Measurements from ENCODE around the gene COPG1.
"Not testable (repeated sequence)": the region's sequence is repeated elsewhere in the genome, so short reads cannot be mapped to it uniquely, and the experiment has no call there.

Gene COPG1

DNA sequence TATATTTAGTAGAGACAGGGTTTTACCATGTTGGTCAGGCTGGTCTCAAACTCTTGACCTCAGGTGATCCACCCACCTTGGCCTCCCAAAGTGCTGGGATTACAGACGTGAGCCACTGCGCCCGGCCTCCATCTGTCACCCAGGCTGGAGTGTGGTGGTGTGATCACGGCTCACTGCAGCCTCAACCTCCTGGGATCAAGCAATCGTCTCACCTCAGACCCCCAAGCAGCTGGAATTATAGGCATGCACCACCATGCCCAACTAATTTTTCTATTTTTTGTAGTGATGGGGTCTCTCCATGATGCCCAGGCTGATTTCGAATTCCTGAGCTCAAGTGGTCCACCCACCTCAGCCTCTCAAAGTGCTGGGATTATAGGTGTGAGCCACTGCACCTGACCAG, 15.6 kb downstream of the COPG1 start:
- H3K27me3 ChIP-seq (ENCODE audit: control insufficient read depth in 1 of 2, insufficient read depth in 1 of 2, low read length in 2 of 2); H4K8ac ChIP-seq (ENCODE audit: low read length); H3K4ac ChIP-seq (ENCODE audit: low read depth in 1 of 2, low read length in 2 of 2); H3K18ac ChIP-seq (ENCODE audit: low read depth in 1 of 2, low read length in 2 of 2); DNase-seq; H3K9ac ChIP-seq (ENCODE audit: low read length); H3K27ac ChIP-seq (ENCODE audit: low read length, poor library complexity, severe bottlenecking); H3K4me2 ChIP-seq (ENCODE audit: low read length, poor library complexity, severe bottlenecking); H3K14ac ChIP-seq (ENCODE audit: low read length in 2 of 2); H2BK15ac ChIP-seq (ENCODE audit: low read depth, poor library complexity, severe bottlenecking); H3K23ac ChIP-seq (ENCODE audit: low read length in 2 of 2); H2AK5ac ChIP-seq (ENCODE audit: low read length, severe bottlenecking); H2BK12ac ChIP-seq (ENCODE audit: low read length in 2 of 2); H2AFZ ChIP-seq (ENCODE audit: low read depth, low read length); H3K4me3 ChIP-seq (ENCODE audit: insufficient read depth in 1 of 2, low read depth in 1 of 2, low read length in 2 of 2); H2BK120ac ChIP-seq (ENCODE audit: low read depth, low read length); H3K9me3 ChIP-seq (ENCODE audit: control insufficient read depth, low read length); H3K4me1 ChIP-seq (ENCODE audit: control insufficient read depth, insufficient read depth, low read depth, low read length); H2BK5ac ChIP-seq (ENCODE audit: low read depth, low read length, poor library complexity, severe bottlenecking); H4K91ac ChIP-seq (ENCODE audit: low read length): not testable (repeated sequence)
- peaks cover 43% of the 10 kb centered on the region for H3K79me1 ChIP-seq (replicated peaks; ENCODE audit: low read length, poor library complexity, severe bottlenecking)
- 95% methylated on average over 2 of the region's 6 CpGs for WGBS
- H3K36me3 ChIP-seq (ENCODE audit: control insufficient read depth in 1 of 2, insufficient read depth in 2 of 2, low read depth in 1 of 2, low read length in 2 of 2), result peaks cover 88 to 97% of the 10 kb centered on the region in 2 experiments

DNA sequence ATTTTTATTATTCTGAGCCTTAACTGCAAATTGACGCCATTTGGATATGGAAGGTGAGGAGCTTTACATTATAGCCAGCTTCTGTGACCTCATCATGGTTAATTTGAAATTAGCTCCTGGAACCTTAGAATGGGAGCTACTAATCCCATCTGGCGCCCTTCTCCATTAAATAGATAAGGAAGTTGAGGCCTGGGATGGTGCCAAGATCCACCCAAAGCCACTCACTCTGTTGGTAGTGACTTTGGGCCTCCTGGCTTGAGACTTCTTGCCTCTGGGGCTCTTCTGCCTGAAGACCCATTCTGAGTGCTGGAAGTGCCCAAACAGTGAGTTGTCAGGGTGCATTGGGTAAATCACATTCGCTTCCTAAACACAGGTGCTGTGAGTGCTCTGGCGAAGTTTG, 17.2 kb downstream of the COPG1 start:
- Histone ChIP-seq H3K36me3 (ENCODE audit: control insufficient read depth in 1 of 2, insufficient read depth in 2 of 2, low read depth in 1 of 2, low read length in 2 of 2) (peaks cover 79 to 97% of the 10 kb centered on the region in 2 experiments), H4K91ac (ENCODE audit: low read length) (no peak overlapping the region), H3K27me3 (ENCODE audit: control insufficient read depth in 1 of 2, insufficient read depth in 1 of 2, low read length in 2 of 2) (no peaks in the 10 kb centered on the region), H2BK12ac (ENCODE audit: low read length in 2 of 2) (no peak overlapping the region), H3K9ac (ENCODE audit: low read length) (no peak overlapping the region), H3K23ac (ENCODE audit: low read length in 2 of 2) (no peak overlapping the region), H2AK5ac (ENCODE audit: low read length, severe bottlenecking) (no peak overlapping the region), H3K4me1 (ENCODE audit: control insufficient read depth, insufficient read depth, low read depth, low read length) (peaks cover 3% of the 10 kb centered on the region), H2BK120ac (ENCODE audit: low read depth, low read length) (no peak overlapping the region), H3K14ac (ENCODE audit: low read length in 2 of 2) (no peak overlapping the region), H3K9me3 (ENCODE audit: control insufficient read depth, low read length) (no peaks in the 10 kb centered on the region), H3K79me1 (replicated peaks; ENCODE audit: low read length, poor library complexity, severe bottlenecking) (peaks cover 33% of the 10 kb centered on the region), H3K4me3 (ENCODE audit: insufficient read depth in 1 of 2, low read depth in 1 of 2, low read length in 2 of 2) (no peak overlapping the region), H3K4ac (ENCODE audit: low read depth in 1 of 2, low read length in 2 of 2) (no peak overlapping the region), H3K27ac (ENCODE audit: low read length, poor library complexity, severe bottlenecking) (no peak overlapping the region), H3K18ac (ENCODE audit: low read depth in 1 of 2, low read length in 2 of 2) (no peak overlapping the region), H3K4me2 (ENCODE audit: low read length, poor library complexity, severe bottlenecking) (no peak overlapping the region), H2AFZ (ENCODE audit: low read depth, low read length) (no peak overlapping the region), H2BK15ac (ENCODE audit: low read depth, poor library complexity, severe bottlenecking) (no peak overlapping the region), H2BK5ac (ENCODE audit: low read depth, low read length, poor library complexity, severe bottlenecking) (no peak overlapping the region), H4K8ac (ENCODE audit: low read length) (no peak overlapping the region)
- DNase-seq, result no peak
- WGBS, result 96% methylated on average over 4 of the region's 4 CpGs

DNA sequence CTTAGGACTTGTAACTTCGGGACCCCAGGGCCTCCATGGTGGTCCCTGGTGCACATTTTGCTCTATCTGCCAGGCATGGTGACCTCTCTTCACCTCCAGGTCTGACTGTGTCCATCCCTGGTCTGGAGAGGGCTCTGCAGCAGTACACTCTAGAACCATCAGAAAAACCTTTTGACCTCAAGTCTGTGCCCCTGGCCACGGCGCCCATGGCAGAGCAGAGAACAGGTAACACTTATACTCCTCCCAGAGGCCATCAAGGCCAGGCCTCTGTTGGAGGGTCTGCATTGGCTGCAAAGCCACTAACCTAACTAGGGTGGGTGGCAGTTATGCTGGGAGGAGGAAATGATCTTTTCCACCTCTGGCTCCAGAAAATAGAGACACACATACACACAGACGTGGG, 19.0 kb downstream of the COPG1 start:
- 92% methylated on average over 3 of the region's 4 CpGs for WGBS
- H3K18ac ChIP-seq (ENCODE audit: low read depth in 1 of 2, low read length in 2 of 2), result no peak overlapping the region
- no peak overlapping the region for H3K4me3 ChIP-seq (ENCODE audit: insufficient read depth in 1 of 2, low read depth in 1 of 2, low read length in 2 of 2)
- no peaks in the 10 kb centered on the region for H3K9me3 ChIP-seq (ENCODE audit: control insufficient read depth, low read length)
- no peak overlapping the region for H2BK5ac ChIP-seq (ENCODE audit: low read depth, low read length, poor library complexity, severe bottlenecking)
- no peak overlapping the region for H4K8ac ChIP-seq (ENCODE audit: low read length)
- peaks cover 3% of the 10 kb centered on the region for H3K4me1 ChIP-seq (ENCODE audit: control insufficient read depth, insufficient read depth, low read depth, low read length)
- peaks cover 78 to 97% of the 10 kb centered on the region in 2 experiments for H3K36me3 ChIP-seq (ENCODE audit: control insufficient read depth in 1 of 2, insufficient read depth in 2 of 2, low read depth in 1 of 2, low read length in 2 of 2)
- H2BK12ac ChIP-seq (ENCODE audit: low read length in 2 of 2), result no peak overlapping the region
- no peak overlapping the region for H4K91ac ChIP-seq (ENCODE audit: low read length)
- DNase-seq, result no peak
- no peak overlapping the region for H3K4me2 ChIP-seq (ENCODE audit: low read length, poor library complexity, severe bottlenecking)
- no peaks in the 10 kb centered on the region for H3K27me3 ChIP-seq (ENCODE audit: control insufficient read depth in 1 of 2, insufficient read depth in 1 of 2, low read length in 2 of 2)
- H2AK5ac ChIP-seq (ENCODE audit: low read length, severe bottlenecking), result no peak overlapping the region
- no peak overlapping the region for H2BK15ac ChIP-seq (ENCODE audit: low read depth, poor library complexity, severe bottlenecking)
- no peak overlapping the region for H3K4ac ChIP-seq (ENCODE audit: low read depth in 1 of 2, low read length in 2 of 2)
- H2AFZ ChIP-seq (ENCODE audit: low read depth, low read length), result no peak overlapping the region
- no peak overlapping the region for H3K23ac ChIP-seq (ENCODE audit: low read length in 2 of 2)
- H2BK120ac ChIP-seq (ENCODE audit: low read depth, low read length), result no peak overlapping the region
- no peak overlapping the region for H3K27ac ChIP-seq (ENCODE audit: low read length, poor library complexity, severe bottlenecking)
- H3K79me1 ChIP-seq (replicated peaks; ENCODE audit: low read length, poor library complexity, severe bottlenecking), result peaks cover 36% of the 10 kb centered on the region
- H3K14ac ChIP-seq (ENCODE audit: low read length in 2 of 2), result no peak overlapping the region
- H3K9ac ChIP-seq (ENCODE audit: low read length), result no peak overlapping the region

DNA sequence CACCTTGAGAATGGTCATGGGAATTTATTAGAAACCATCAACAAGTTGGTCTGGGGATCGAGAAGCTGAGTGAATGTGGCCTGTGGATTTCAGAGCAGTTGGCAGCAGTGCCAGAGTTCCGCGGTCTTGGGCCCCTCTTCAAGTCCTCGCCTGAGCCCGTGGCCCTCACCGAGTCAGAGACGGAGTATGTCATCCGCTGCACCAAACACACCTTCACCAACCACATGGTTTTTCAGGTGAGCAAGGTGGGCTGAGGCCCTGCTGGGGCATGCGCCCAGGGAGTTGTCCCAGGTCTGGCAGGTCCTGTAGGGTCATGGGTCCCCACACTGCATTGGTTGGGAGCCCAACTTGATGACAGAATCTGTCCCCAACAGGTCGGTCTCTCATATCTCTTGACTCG, 22.3 kb downstream of the COPG1 start:
- Histone ChIP-seq H4K91ac (ENCODE audit: low read length) (no peak overlapping the region), H3K9ac (ENCODE audit: low read length) (no peak overlapping the region), H3K4me1 (ENCODE audit: control insufficient read depth, insufficient read depth, low read depth, low read length) (no peaks in the 10 kb centered on the region), H3K4me2 (ENCODE audit: low read length, poor library complexity, severe bottlenecking) (no peak overlapping the region), H3K27ac (ENCODE audit: low read length, poor library complexity, severe bottlenecking) (no peak overlapping the region), H3K9me3 (ENCODE audit: control insufficient read depth, low read length) (no peaks in the 10 kb centered on the region), H3K23ac (ENCODE audit: low read length in 2 of 2) (no peak overlapping the region), H3K4ac (ENCODE audit: low read depth in 1 of 2, low read length in 2 of 2) (peak overlapping the region in 1 of 2 experiments; percentile 17), H2AK5ac (ENCODE audit: low read length, severe bottlenecking) (no peak overlapping the region), H2BK12ac (ENCODE audit: low read length in 2 of 2) (no peak overlapping the region), H3K27me3 (ENCODE audit: control insufficient read depth in 1 of 2, insufficient read depth in 1 of 2, low read length in 2 of 2) (no peaks in the 10 kb centered on the region), H2BK120ac (ENCODE audit: low read depth, low read length) (no peak overlapping the region), H2BK15ac (ENCODE audit: low read depth, poor library complexity, severe bottlenecking) (no peak overlapping the region), H3K18ac (ENCODE audit: low read depth in 1 of 2, low read length in 2 of 2) (no peak overlapping the region), H4K8ac (ENCODE audit: low read length) (no peak overlapping the region), H3K79me1 (replicated peaks; ENCODE audit: low read length, poor library complexity, severe bottlenecking) (peaks cover 29% of the 10 kb centered on the region), H2AFZ (ENCODE audit: low read depth, low read length) (no peak overlapping the region), H3K4me3 (ENCODE audit: insufficient read depth in 1 of 2, low read depth in 1 of 2, low read length in 2 of 2) (no peak overlapping the region), H3K36me3 (ENCODE audit: control insufficient read depth in 1 of 2, insufficient read depth in 2 of 2, low read depth in 1 of 2, low read length in 2 of 2) (peaks cover 63 to 99% of the 10 kb centered on the region in 2 experiments), H3K14ac (ENCODE audit: low read length in 2 of 2) (no peak overlapping the region), H2BK5ac (ENCODE audit: low read depth, low read length, poor library complexity, severe bottlenecking) (no peak overlapping the region)
- no peak for DNase-seq
- WGBS, result 97% methylated on average over 11 of the region's 11 CpGs
